GM23338 (cell line): ENCODE data around the gene TBATA.

Source experiments
- EZH2 ChIP-seq: fragments of 200-600 bp; sonication (generic); IDR thresholded peaks from one replicate; pipeline ENCODE4 v1.8.0; 2017; ENCODE audit warnings: antibody characterized with exemption, mild to moderate bottlenecking, low read depth; ENCODE audit not compliant: unreplicated experiment
- EZH2phosphoT487 ChIP-seq: fragments of 200-600 bp; sonication (generic); IDR thresholded peaks from one replicate; pipeline ENCODE4 v1.8.1; 2018; ENCODE audit warnings: antibody characterized with exemption; ENCODE audit not compliant: unreplicated experiment
- NANOG ChIP-seq: IDR thresholded peaks from 2 replicates; pipeline ENCODE4 v1.6.1; 2016; ENCODE audit warnings: antibody characterized with exemption, borderline replicate concordance
- POLR2AphosphoS5 ChIP-seq: IDR thresholded peaks from 2 replicates; pipeline ENCODE4 v1.6.1; 2016; ENCODE audit warnings: antibody characterized with exemption, low read depth
- REST ChIP-seq: IDR thresholded peaks from one replicate; pipeline ENCODE4 v1.6.1; 2018; ENCODE audit warnings: antibody characterized with exemption; ENCODE audit not compliant: unreplicated experiment
- ZNF114 ChIP-seq: fragments of 250-450 bp; sonication (Bioruptor Pico); IDR thresholded peaks from 2 replicates; pipeline ENCODE4 v1.5.0; 2020; ENCODE audit warnings: mild to moderate bottlenecking, moderate library complexity
- TF ChIP-seq, protein P1 (sequence below), 2 experiments: fragments of 200-600 bp in 1 of 2; sonication (generic) in 1 of 2; conservative IDR thresholded peaks; 2 replicates each; pipeline versions ENCODE4 v1.5.1 to v1.6.1; 2016 to 2017; ENCODE audit warnings: antibody characterized with exemption in 2 of 2, low read depth in 2 of 2, mild to moderate bottlenecking in 2 of 2, moderate library complexity in 1 of 2

DNA sequence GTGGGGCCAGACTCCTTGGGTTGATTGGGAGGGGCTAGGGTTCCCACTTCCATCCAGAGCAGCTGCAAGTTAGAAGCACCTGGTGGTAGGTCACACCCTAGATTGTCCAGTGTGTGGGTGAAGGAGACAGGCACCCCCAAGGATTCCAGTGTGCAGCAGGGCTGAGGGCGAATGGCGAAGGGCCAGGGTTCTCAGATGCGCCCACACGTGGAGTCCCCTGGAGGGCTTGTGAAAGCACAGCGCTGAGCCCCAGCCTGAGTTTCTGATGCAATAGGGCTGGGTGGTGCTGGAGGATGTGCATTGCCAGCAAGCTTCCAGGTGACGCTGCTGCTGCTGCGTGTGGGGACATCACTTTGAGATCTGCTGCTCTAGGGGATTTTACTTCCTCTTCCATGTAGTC is 25.4 kb downstream of the TBATA start:
- TF ChIP-seq, protein P1, sequence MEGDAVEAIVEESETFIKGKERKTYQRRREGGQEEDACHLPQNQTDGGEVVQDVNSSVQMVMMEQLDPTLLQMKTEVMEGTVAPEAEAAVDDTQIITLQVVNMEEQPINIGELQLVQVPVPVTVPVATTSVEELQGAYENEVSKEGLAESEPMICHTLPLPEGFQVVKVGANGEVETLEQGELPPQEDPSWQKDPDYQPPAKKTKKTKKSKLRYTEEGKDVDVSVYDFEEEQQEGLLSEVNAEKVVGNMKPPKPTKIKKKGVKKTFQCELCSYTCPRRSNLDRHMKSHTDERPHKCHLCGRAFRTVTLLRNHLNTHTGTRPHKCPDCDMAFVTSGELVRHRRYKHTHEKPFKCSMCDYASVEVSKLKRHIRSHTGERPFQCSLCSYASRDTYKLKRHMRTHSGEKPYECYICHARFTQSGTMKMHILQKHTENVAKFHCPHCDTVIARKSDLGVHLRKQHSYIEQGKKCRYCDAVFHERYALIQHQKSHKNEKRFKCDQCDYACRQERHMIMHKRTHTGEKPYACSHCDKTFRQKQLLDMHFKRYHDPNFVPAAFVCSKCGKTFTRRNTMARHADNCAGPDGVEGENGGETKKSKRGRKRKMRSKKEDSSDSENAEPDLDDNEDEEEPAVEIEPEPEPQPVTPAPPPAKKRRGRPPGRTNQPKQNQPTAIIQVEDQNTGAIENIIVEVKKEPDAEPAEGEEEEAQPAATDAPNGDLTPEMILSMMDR (conservative IDR thresholded peaks at IDR 0.05; ENCODE audit: low read depth in 2 of 2): no peak
- TF ChIP-seq EZH2 (no peak), POLR2AphosphoS5 (no peak), ZNF114 (no peak), EZH2phosphoT487 (no peak), NANOG (no peak), REST (no peak)
